Epithelial cell of proximal tubule (primary cell): Measurements from ENCODE around the gene STAC3. TPM values are rescaled to one million over a fixed set of nuclear protein-coding genes. Genes with fewer than 3 reads are reported as not detected.

Experiments used
- DNase-seq: peaks from one replicate; pipeline ENCODE4 v3.0.0-alpha.2; 2011; ENCODE audit warnings: low read depth
- H3K4me3 ChIP-seq: 2 replicates; pipeline ENCODE4 v1.5.1; 2011; ENCODE audit warnings: low read depth, mild to moderate bottlenecking, low read length
- total RNA-seq: library from RNA; depleted of rRNA; stranded (reverse); fragments of >200 nt; gene quantifications from 2 replicates; pipeline ENCODE4 v1.2.3, GENCODE V29; 2015
- TF ChIP-seq, protein P1 (sequence below): conservative IDR thresholded peaks from 2 replicates; pipeline ENCODE4 v1.5.1; 2012; ENCODE audit warnings: low read depth, mild to moderate bottlenecking, low read length

The STAC3 gene
- total RNA-seq, 1 donor from 2014 or later = not detected

DNA sequence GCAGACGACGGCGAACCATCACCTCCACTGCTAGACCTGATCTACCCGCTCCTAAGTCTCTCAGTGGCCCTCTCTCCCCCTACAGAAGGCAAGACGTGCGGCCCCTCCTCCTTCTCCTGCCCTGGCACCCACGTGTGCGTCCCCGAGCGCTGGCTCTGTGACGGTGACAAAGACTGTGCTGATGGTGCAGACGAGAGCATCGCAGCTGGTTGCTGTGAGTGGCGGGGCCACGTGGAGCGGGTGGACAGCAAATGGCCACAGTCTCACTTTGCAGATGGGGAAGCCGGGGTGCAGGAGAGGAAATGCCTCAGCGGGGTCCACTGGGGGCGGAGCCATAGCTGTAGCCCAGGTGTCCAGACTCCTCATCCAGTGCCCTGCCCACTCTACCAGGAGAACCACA is 55.8 kb downstream of the STAC3 start:
- H3K4me3 ChIP-seq = no peak overlapping the region
- TF ChIP-seq, protein P1, sequence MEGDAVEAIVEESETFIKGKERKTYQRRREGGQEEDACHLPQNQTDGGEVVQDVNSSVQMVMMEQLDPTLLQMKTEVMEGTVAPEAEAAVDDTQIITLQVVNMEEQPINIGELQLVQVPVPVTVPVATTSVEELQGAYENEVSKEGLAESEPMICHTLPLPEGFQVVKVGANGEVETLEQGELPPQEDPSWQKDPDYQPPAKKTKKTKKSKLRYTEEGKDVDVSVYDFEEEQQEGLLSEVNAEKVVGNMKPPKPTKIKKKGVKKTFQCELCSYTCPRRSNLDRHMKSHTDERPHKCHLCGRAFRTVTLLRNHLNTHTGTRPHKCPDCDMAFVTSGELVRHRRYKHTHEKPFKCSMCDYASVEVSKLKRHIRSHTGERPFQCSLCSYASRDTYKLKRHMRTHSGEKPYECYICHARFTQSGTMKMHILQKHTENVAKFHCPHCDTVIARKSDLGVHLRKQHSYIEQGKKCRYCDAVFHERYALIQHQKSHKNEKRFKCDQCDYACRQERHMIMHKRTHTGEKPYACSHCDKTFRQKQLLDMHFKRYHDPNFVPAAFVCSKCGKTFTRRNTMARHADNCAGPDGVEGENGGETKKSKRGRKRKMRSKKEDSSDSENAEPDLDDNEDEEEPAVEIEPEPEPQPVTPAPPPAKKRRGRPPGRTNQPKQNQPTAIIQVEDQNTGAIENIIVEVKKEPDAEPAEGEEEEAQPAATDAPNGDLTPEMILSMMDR = no peak

DNA sequence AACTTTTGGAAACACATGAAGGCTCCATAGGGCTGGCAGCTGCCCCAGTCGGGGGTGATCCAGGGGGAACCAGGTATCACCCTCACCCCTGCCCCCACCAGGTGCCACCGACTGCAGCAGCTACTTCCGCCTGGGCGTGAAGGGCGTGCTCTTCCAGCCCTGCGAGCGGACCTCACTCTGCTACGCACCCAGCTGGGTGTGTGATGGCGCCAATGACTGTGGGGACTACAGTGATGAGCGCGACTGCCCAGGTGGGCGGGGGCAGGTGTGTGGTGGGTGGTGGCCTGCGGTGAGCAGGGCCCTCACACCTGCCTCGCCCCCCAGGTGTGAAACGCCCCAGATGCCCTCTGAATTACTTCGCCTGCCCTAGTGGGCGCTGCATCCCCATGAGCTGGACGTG is 56.7 kb downstream of the STAC3 start:
- no peak for DNase-seq
- TF ChIP-seq, protein P1 = no peak
- no peak overlapping the region for H3K4me3 ChIP-seq

More for the DNA sequence above, 55.8 kb downstream of the STAC3 start:
- no peak for DNase-seq

DNA sequence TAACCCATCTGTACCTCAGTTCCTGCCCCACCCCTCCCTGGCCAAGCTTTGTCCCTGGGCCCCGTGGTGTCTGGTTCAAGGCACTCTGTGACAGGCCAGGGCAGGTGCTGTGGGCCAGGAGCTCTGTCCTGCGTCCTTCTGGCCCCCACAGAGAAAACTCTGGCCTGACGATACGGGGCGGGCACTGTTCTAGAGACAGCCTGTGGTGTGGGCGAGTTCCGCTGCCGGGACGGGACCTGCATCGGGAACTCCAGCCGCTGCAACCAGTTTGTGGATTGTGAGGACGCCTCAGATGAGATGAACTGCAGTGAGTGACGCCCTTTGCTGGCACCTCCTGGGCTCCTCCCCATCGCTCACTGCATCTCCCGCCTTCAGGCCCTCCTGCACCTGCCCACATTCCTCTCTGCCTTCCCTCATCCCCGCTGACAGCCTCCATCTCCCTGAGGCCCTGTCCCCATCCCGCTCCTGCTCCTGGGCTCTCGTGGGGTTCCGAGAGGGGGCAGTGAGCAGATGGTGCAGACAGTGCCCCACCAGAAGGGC is 57.2 kb downstream of the STAC3 start:
- no peak for DNase-seq
- H3K4me3 ChIP-seq = no peak overlapping the region
- TF ChIP-seq, protein P1 = no peak

Other genes starting within 250 kb of the STAC3 start
- gene ZBTB39, start 244.6 kb downstream of the STAC3 start, total RNA-seq = 4.7 and 5.4 TPM in 2 replicates
- gene TAC3, start 234.7 kb downstream of the STAC3 start, total RNA-seq = not detected in 2 replicates
- gene MYO1A, start 201.1 kb downstream of the STAC3 start, total RNA-seq = 0.07 TPM in 1 of 2 replicates, not detected in the other
- 15.7 and 18.7 TPM in 2 replicates for gene NEMP1, start 172.4 kb downstream of the STAC3 start, total RNA-seq
- 15.9 and 24.4 TPM in 2 replicates for gene NAB2, start 162.1 kb downstream of the STAC3 start, total RNA-seq
- 66.1 and 71.4 TPM in 2 replicates for gene STAT6, start 139.8 kb downstream of the STAC3 start, total RNA-seq
- gene LRP1, start 122.7 kb downstream of the STAC3 start, total RNA-seq = 0.72 and 8.9 TPM in 2 replicates
- gene LRP1-AS, start 103.6 kb downstream of the STAC3 start, total RNA-seq = not detected in 2 replicates
- gene NXPH4, start 34.4 kb downstream of the STAC3 start, total RNA-seq = not detected in 2 replicates
- 118 and 258 TPM in 2 replicates for gene SHMT2, start 21.5 kb downstream of the STAC3 start, total RNA-seq
- gene R3HDM2, start 179.9 kb upstream of the STAC3 start, total RNA-seq = 10.5 and 12.5 TPM in 2 replicates
- gene INHBC, start 183.6 kb upstream of the STAC3 start, total RNA-seq = not detected in 2 replicates
- 0.29 TPM in 1 of 2 replicates, not detected in the other for gene INHBE, start 204.1 kb upstream of the STAC3 start, total RNA-seq
- gene GLI1, start 208.6 kb upstream of the STAC3 start, total RNA-seq = 0.51 TPM in 1 of 2 replicates, not detected in the other
- gene ARHGAP9, start 228.7 kb upstream of the STAC3 start, total RNA-seq = 0.29 and 1.2 TPM in 2 replicates
- 107 and 151 TPM in 2 replicates for gene MARS1, start 236.9 kb upstream of the STAC3 start, total RNA-seq